A549 (cell line): ENCODE results near the gene THAP3.

Experiments used
- CBX2 ChIP-seq: fragments of 200-600 bp; sonication (generic); IDR thresholded peaks from 2 replicates; pipeline ENCODE4 v1.6.1; 2016; ENCODE audit warnings: low read depth, mild to moderate bottlenecking, borderline replicate concordance
- CHD2 ChIP-seq: fragments of 150-350 bp; IDR thresholded peaks from 2 replicates; pipeline ENCODE4 v1.6.1; 2014; ENCODE audit warnings: low read length; ENCODE audit not compliant: partially characterized antibody
- CTCF ChIP-seq: fragments of >200 bp; sonication (Bioruptor Twin); formaldehyde crosslinking; IDR thresholded peaks from 3 replicates; pipeline ENCODE4 v1.5.1; 2016
- ELK1 ChIP-seq: fragments of 150-350 bp; IDR thresholded peaks from 2 replicates; pipeline ENCODE4 v1.6.1; 2014; ENCODE audit warnings: low read depth, mild to moderate bottlenecking, low read length
- ESRRA ChIP-seq: fragments of 150-350 bp; IDR thresholded peaks from 2 replicates; pipeline ENCODE4 v1.6.1; 2014; ENCODE audit warnings: mild to moderate bottlenecking, low read length, borderline replicate concordance
- HDAC2 ChIP-seq: fragments of 200-600 bp; sonication (generic); IDR thresholded peaks from 2 replicates; pipeline ENCODE4 v1.6.1; 2016
- POLR2A ChIP-seq: IDR thresholded peaks from 2 replicates; pipeline ENCODE4 v1.6.1; 2012; ENCODE audit warnings: mild to moderate bottlenecking, low read length
- SREBF2 ChIP-seq: fragments of 450-650 bp; IDR thresholded peaks from 2 replicates; pipeline ENCODE4 v1.6.1; 2014; ENCODE audit warnings: mild to moderate bottlenecking, moderate library complexity
- USF2 ChIP-seq: fragments of 450-650 bp; IDR thresholded peaks from 2 replicates; pipeline ENCODE4 v1.6.1; 2014; ENCODE audit warnings: antibody characterized with exemption

- TF ChIP-seq USF2 = no peak
- no peak for TF ChIP-seq ELK1
- no peak for TF ChIP-seq SREBF2
- TF ChIP-seq POLR2A = no peak
- TF ChIP-seq CBX2 = no peak
- no peak for TF ChIP-seq HDAC2
- no peak for TF ChIP-seq CTCF
- TF ChIP-seq CHD2 = no peak
- TF ChIP-seq ESRRA = no peak
Observed at GRCh38 chr1:6666696-6667095, 42.0 kb downstream of the THAP3 start.
